ENCODE results near the gene SHLD2.
"Not testable (repeated sequence)": the region's sequence is repeated elsewhere in the genome, so short reads cannot be mapped to it uniquely, and the experiment has no call there.

SHLD2 gene

DNA sequence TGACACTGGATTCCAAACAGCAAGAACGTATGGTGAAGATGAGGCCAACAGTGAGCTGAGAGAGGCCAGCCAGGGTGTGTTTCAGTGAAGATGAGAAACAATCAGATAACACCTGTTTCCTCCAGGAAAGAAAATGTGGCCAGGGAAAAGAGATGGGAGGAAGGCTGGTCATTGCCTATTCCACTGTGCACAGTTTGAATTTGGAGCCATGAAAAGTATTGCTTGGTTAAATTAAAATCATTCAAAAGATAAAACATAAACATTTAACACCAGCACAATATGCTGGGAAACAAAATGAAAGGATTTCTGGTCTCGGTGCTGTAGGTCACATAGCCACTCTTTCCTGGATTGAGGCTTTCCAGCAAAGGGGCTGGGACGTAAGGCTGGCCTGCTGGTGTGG lies 130.1 kb downstream of the SHLD2 start, which contains the start of gene NUTM2A:
NUTM2A (plus strand) TSS at position 301 of the 400 bp plus-strand sequence. CDS start 383 bp downstream, outside the sequence.
- not testable (repeated sequence) for DNase-seq

DNA sequence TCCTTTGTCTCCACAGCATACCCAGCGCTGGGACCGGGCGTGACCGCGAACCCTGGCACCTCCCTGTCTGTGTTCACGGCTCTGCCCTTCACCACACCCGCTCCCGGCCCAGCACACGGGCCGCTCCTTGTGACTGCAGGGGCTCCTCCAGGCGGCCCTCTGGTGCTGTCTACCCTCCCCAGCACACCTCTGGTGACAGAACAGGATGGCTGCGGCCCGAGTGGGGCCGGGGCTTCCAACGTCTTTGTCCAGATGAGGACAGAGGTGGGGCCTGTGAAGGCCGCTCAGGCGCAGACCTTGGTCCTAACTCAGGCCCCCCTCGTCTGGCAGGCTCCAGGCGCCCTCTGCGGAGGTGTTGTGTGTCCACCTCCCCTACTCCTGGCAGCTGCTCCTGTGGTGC lies 133.2 kb downstream of the SHLD2 start:
- DNase-seq, result not testable (repeated sequence)

GRCh38 chr10:87229211-87229610 lies 134.2 kb downstream of the SHLD2 start:
- not testable (repeated sequence) for DNase-seq

DNA sequence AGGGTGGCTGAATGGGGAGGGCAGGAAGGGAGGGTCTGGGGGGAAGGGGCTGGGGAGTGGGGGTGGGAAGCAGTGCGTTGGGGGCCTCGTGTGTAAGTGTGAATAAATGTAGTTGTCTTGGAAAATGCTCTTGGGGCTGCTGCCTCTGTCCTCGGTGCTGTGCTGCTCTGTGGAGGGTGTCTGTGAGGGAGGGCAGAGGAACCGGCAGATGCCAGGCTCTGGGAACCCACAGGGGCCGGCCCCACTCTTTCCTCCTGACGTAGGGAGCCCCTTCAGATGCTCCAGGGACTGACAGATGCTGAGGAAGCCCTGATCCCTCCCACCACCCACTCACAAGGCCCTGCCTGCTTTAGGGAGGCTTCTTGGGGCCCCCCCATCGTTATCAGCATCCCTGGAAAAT lies 139.8 kb downstream of the SHLD2 start:
- not testable (repeated sequence) for DNase-seq

- not testable (repeated sequence) for DNase-seq
Measured at GRCh38 chr10:87237244-87237643, 142.2 kb downstream of the SHLD2 start.

GRCh38 chr10:87239346-87239808 lies 144.4 kb downstream of the SHLD2 start:
- DNase-seq, result not testable (repeated sequence)
